ENCODE results near the gene NDRG4. TPM values are rescaled to one million over a fixed set of nuclear protein-coding genes. Genes with fewer than 3 reads are reported as not detected.

NDRG4 gene
- total RNA-seq, 2 donors from 2014 or later = 81.9 to 95.9 TPM

- Mint-ChIP-seq H3K9me3 (no peaks in the 10 kb centered on the region), H3K4me1 (peaks cover 18% of the 10 kb centered on the region), H3K4me3 (no peak overlapping the region), H3K27ac (no peak overlapping the region), H3K36me3 (ENCODE audit: low read depth) (no peaks in the 10 kb centered on the region), H3K27me3 (ENCODE audit: insufficient read depth) (peaks cover 18% of the 10 kb centered on the region)
- Histone ChIP-seq H3K4me3 (ENCODE audit: low read length) (no peak overlapping the region), H3K9me3 (ENCODE audit: control insufficient read depth, low read length) (no peaks in the 10 kb centered on the region), H3K9ac (ENCODE audit: extremely low read depth, low read length, poor library complexity, severe bottlenecking) (no peak overlapping the region), H3K27ac (ENCODE audit: low read depth, low read length) (no peak overlapping the region), H3K36me3 (ENCODE audit: control insufficient read depth, insufficient read depth, low read length) (no peaks in the 10 kb centered on the region), H3K27me3 (ENCODE audit: control insufficient read depth, insufficient read depth, low read length, poor library complexity, severe bottlenecking) (no peaks in the 10 kb centered on the region), H3K4me1 (ENCODE audit: control insufficient read depth, insufficient read depth, low read length) (peaks cover 8% of the 10 kb centered on the region)
- TF ChIP-seq CTCF (conservative IDR thresholded peaks at IDR 0.05) = no peak
- WGBS, 2 experiments (ENCODE audit: insufficient coverage in 1 of 2, insufficient read length in 1 of 2) = 91 to 100% methylated on average over 1 to 2 of the region's 2 CpGs
- DNase-seq = no peak
Observed at GRCh38 chr16:58454178-58454577, 45.8 kb upstream of the NDRG4 start.

GRCh38 chr16:58454856-58455255, 45.1 kb upstream of the NDRG4 start:
- Histone ChIP-seq H3K27me3 (ENCODE audit: control insufficient read depth, insufficient read depth, low read length, poor library complexity, severe bottlenecking) (no peaks in the 10 kb centered on the region), H3K9me3 (ENCODE audit: control insufficient read depth, low read length) (no peaks in the 10 kb centered on the region), H3K36me3 (ENCODE audit: control insufficient read depth, insufficient read depth, low read length) (no peaks in the 10 kb centered on the region), H3K9ac (ENCODE audit: extremely low read depth, low read length, poor library complexity, severe bottlenecking) (no peak overlapping the region), H3K27ac (ENCODE audit: low read depth, low read length) (no peak overlapping the region), H3K4me1 (ENCODE audit: control insufficient read depth, insufficient read depth, low read length) (peaks cover 8% of the 10 kb centered on the region), H3K4me3 (ENCODE audit: low read length) (no peak overlapping the region)
- Mint-ChIP-seq H3K36me3 (ENCODE audit: low read depth) (no peaks in the 10 kb centered on the region), H3K27me3 (ENCODE audit: insufficient read depth) (peaks cover 16% of the 10 kb centered on the region), H3K9me3 (no peaks in the 10 kb centered on the region), H3K27ac (no peak overlapping the region), H3K4me1 (peaks cover 18% of the 10 kb centered on the region), H3K4me3 (no peak overlapping the region)
- DNase-seq = no peak
- WGBS, 2 experiments (ENCODE audit: insufficient coverage in 1 of 2, insufficient read length in 1 of 2) = 91 to 100% methylated on average over 4 to 5 of the region's 5 CpGs
- no peak for TF ChIP-seq CTCF (conservative IDR thresholded peaks at IDR 0.05)

DNA sequence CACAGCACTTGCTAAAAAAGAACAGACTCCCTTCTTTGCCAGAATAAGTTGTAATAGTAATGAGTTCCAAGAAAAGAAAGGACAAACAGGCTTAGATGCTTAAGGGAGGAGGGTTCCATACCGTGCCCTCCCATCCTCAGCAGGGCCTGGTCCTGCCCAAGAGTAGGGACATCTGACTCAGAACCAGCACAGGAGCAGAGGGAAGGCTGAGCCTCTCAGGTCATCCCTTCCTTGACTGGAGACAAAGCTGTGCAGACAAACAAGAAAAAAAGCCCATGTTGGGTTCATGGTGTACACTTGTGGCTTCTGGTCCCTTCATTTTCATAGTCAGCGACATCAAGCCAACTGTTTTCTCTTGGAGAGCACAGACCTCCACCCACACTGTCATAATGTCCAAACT, 44.2 kb upstream of the NDRG4 start:
- 91 to 100% methylated on average over 1 to 2 of the region's 2 CpGs for WGBS, 2 experiments (ENCODE audit: insufficient coverage in 1 of 2, insufficient read length in 1 of 2)
- no peak overlapping the region for H3K4me3 Mint-ChIP-seq
- DNase-seq = no peak

More for the DNA sequence above, 44.2 kb upstream of the NDRG4 start:
- H3K4me3 ChIP-seq (ENCODE audit: low read length) = no peak overlapping the region
- TF ChIP-seq CTCF (conservative IDR thresholded peaks at IDR 0.05) = no peak
- no peak overlapping the region for H3K9ac ChIP-seq (ENCODE audit: extremely low read depth, low read length, poor library complexity, severe bottlenecking)
- H3K9me3 Mint-ChIP-seq = no peaks in the 10 kb centered on the region
- peaks cover 19% of the 10 kb centered on the region for H3K4me1 Mint-ChIP-seq
- no peaks in the 10 kb centered on the region for H3K36me3 Mint-ChIP-seq (ENCODE audit: low read depth)
- H3K27me3 ChIP-seq (ENCODE audit: control insufficient read depth, insufficient read depth, low read length, poor library complexity, severe bottlenecking) = no peaks in the 10 kb centered on the region
- peaks cover 8% of the 10 kb centered on the region for H3K4me1 ChIP-seq (ENCODE audit: control insufficient read depth, insufficient read depth, low read length)
- H3K9me3 ChIP-seq (ENCODE audit: control insufficient read depth, low read length) = no peaks in the 10 kb centered on the region
- no peak overlapping the region for H3K27ac Mint-ChIP-seq
- no peaks in the 10 kb centered on the region for H3K36me3 ChIP-seq (ENCODE audit: control insufficient read depth, insufficient read depth, low read length)
- H3K27me3 Mint-ChIP-seq (ENCODE audit: insufficient read depth) = peaks cover 9% of the 10 kb centered on the region
- H3K27ac ChIP-seq (ENCODE audit: low read depth, low read length) = no peak overlapping the region
